ENCODE results near the gene EYS.

GRCh38 chr6:63859528-63859927 lies 1847.5 kb downstream of the EYS start:
- TF ChIP-seq GATA2 (IDR thresholded peaks at IDR 0.05; ENCODE audit: low read depth, low read length): no peak
- no peak for TF ChIP-seq GATA3 (IDR thresholded peaks at IDR 0.05; ENCODE audit: low read depth, low read length)

Data from SH-SY5Y (cell line).